ENCODE data around the gene EEF1A2.
A peak's percentile ranks its signal among the peaks of the same experiment; 100 is the strongest.

EEF1A2 gene

DNA sequence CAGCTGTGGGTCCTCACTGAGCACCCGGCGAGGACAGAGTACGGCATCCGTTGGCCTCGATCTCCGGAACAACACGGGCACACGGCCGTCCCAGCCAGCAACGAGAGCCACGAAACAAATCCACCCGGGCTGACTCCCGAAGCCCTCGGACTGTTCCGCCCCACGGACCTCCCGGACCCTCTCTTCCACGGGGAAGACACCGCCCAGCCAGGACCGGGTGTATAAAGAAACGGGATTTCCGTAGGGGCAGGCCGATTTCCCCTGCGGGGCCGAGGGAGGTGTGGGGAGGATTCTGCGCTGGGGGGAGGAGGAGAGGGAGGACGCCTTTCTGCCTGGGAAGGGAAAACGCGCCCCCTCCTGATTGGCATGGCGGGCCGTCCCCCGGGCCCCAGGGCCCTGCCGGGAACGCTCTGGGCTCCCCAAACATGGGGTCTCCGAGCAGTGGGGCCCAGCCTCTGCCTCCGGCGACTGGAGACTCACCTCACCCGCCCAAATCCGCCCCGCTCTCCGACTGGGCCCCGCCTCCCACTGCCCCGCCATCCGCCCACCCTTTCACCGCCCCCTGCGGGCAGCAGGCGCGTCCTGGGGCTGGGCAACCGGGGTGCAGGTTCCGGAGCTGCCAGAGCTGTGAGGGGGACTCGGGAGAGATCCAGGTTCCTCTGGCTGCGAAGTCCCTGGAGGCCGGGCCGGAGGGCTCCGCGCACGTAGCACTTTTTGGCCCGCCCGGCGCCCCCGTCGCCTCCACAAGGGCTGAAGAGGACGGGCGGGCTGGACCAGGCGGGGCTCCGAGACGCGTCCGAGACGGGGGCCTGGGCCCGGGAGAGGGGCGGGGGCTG lies 21.0 kb upstream of the EEF1A2 start:
- peak; percentile 68 for DNase-seq

DNA sequence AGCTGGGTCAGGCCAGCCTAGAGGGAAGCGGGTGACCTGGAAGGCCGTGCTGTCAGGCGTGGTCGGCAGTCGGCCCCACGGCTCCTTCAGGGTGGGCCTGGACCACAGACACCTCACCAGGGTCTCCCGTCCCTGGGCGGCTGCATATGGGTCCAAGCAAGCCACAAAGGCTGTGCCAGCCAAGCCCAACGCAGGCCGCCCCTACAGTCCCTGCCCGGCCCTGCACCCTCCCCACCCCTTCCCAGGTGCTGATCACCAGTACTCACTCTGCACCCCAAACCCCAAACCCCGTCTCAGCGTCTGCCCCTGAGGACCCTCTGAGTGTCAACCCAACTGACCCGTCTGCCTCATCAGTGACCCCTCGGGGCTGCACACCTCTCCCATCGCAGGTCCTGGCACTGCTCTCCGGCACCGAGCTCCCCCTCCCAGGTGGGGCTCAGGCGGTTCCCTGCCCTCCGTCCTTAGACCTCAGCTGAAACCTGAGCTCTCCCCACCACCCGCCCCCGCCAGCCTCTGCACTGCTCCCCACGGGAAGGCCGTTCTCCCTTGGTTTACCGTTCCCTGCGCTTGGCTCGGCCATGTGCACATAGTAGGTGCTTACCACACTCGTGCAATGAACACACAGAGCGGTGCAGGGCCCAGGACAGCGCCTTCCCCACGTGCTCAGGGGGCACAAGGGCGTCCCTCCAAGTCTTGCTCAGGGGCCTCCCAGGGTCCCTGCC lies 20.2 kb upstream of the EEF1A2 start:
- no peak for DNase-seq

DNA sequence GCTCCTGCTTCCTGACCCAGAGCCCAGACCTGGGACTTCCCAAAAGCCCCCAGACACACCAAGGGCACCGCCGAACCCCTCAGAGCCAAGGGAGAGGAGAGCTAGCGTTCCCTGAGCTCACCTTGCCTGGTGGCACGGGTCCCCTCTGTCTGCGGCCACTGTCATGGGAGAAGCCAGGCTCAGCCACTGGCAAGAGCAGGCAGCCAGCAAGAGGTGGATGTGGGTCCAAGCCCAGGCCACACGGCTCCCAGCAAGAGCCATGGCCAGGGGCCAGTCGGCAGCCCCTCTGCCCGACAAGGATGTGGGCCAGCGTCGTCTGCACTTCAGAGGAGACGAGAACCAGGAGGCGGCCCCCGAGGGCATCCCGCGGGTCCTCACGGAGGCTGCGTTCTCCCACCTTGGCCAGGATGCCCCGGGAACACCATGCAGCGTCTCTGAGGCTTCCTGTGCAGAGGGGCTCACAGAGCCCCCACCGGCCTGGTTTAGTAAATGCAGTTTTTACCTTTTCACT lies 19.5 kb upstream of the EEF1A2 start:
- no peak for DNase-seq

DNA sequence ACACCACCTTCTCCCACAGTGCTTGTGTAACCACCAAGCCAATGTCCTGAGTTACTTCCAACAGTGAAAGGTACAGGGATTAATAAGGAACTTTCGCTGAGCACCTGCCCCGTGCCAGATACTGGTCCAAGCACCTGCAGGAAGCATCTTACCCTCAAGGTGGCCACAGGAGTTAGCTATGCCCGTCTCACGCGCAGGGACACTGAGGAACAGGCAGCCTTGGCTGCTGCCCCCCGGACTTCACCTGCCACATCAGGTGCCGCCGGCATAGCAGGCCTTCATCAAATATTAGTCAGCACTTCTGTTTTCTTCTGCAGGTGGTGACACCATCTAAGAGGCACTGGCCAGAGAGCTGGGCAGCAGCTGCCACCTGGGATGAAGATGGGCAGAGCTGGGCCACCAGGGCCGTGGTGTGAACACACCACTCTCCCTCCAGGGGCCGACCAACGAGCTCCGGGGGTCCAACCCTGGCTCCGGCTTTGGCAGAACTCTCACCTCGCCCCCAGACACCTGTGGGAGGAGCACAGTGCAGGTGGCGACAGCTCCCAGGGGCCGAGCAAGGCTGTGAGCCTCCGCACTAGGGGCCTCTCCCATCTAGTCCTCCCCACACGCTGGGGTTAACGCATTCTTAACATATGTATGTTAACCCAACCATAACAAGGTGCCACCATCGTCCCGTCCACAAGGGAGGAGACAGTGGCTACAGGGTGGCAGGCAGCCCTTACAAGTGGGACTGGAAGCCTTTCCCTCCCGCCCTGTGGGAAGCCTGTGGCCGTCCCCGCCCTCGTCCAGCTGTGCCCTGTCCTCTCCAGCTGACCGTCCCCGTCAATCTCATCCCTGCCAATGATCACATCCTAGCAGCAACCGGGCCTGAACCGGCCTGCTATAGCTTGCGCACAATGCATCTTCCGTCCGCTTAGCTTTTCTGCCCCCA lies 18.8 kb upstream of the EEF1A2 start:
- no peak for DNase-seq

DNA sequence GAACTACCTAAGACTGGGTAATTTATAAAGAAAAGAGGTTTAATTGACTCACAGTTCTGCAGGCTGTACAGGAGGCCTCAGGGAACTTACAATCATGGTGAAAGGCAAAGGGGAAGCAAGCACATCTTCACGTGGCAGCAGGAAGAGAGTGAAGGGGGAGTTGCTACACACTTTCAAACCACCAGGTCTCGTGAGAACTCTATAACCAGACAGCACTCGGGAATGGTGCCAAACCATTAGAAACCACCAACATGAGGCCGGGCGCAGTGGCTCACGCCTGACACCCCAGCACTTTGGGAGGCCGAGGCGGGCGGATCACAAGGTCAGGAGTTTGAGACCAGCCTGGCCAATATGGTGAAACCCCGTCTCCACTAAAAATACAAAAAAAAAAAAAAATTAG lies 15.6 kb upstream of the EEF1A2 start:
- DNase-seq = peak; percentile 7

GRCh38 chr20:63513207-63513606 lies 14.3 kb upstream of the EEF1A2 start:
- DNase-seq = no peak

GRCh38 chr20:63509088-63509564 lies 10.2 kb upstream of the EEF1A2 start:
- DNase-seq = no peak

- DNase-seq = no peak
Measured at GRCh38 chr20:63508072-63508768, 9.3 kb upstream of the EEF1A2 start.

DNA sequence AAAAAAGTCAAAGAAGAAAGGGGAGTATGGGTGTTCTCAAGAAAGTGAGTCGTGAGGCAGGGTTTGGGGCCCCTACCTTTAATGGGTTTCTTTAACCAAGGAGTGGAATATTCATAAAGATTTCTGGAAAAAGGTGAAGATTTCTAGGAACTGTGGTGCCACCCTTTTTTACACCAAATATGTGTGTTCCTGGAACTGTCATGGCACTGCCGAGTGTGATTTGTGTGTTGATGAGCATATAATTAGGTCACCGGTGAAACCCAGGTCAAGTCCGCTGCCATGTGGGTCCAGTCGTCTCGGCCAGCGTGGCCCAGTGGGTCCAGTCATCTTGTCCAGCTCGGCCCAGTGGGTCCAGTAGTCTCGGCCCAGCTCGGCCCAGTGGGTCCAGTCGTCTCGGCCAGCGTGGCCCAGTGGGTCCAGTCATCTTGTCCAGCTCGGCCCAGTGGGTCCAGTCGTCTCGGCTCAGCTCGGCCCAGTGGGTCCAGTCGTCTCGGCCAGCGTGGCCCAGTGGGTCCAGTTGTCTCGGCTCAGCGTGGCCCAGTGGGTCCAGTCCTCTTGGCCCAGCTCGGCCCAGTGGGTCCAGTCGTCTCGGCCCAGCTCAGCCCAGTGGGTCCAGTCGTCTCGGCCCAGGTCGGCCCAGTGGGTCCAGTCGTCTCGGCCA lies 8.3 kb upstream of the EEF1A2 start:
- DNase-seq = no peak

GRCh38 chr20:63505723-63506122 lies 6.8 kb upstream of the EEF1A2 start:
- DNase-seq = no peak

DNA sequence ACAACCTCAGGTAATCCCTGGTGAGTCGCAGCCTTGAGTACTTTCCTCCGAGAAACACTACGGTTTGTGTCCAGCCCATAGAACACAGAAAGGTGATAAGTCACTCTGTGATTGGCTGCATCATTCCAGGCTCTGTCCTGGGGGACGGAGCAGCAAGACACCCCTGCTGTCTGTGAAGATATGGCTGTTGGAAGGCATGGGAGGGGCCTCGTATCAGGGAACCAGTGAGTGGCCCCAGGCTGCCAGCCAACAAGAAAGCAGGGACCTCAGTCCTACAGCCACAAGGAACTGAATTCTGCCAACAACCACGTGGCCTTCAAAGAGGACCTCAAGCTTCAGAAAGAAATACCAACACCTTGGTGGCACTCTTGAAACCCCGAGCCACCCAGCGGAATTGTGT lies 6.4 kb upstream of the EEF1A2 start:
- DNase-seq = no peak

- no peak for DNase-seq
Measured at GRCh38 chr20:63504642-63505041, 5.8 kb upstream of the EEF1A2 start.

- peak; percentile 28 for DNase-seq
Measured at GRCh38 chr20:63503524-63503923, 4.6 kb upstream of the EEF1A2 start.

- peak; percentile 82 for DNase-seq
Measured at GRCh38 chr20:63502671-63503172, 3.8 kb upstream of the EEF1A2 start.

- peak; percentile 89 for DNase-seq
Measured at GRCh38 chr20:63501818-63502670, 3.2 kb upstream of the EEF1A2 start.

DNA sequence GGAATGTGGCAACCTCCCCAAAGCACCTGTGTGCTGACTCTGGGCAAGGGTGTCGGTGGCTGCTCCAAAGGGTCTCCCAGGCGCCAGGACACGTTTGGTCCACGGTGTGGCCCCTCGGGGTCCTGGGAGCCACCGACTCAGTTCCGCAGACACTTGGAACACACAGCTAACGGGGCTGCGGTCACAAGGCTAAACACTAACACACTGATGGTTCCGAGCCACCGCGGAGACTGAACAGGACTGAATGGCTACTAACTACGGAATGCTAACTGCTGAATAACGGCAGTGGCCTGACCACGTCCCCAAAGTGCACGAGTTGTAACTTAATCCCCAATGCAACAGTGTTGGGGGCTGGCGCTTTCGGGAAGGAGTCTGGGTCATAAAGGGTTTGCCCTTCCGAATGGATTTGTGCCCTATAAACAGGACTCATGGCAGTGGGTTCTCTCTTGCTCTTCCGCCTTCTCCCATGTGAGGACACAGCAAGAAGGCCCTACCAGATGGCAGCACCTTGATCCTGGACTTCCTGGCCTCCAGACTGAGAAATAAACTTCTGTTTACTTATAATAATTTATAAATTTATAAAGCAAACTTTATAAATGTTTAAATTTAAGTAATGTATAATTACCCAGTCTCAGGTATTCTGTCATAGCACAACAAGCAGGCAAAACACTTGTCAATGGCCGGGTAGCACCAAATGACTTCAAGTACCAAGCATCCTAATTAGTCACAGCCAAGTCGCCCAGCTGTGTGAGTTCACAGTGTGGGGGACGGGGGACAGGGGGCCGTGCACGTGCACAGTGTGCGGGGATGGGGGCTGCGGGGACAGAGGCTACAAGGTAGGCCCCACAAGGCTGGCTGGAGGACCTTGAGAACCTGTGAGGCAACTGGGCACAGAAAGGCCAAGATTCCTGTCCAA lies 2.3 kb upstream of the EEF1A2 start:
- peak; percentile 33 for DNase-seq

DNA sequence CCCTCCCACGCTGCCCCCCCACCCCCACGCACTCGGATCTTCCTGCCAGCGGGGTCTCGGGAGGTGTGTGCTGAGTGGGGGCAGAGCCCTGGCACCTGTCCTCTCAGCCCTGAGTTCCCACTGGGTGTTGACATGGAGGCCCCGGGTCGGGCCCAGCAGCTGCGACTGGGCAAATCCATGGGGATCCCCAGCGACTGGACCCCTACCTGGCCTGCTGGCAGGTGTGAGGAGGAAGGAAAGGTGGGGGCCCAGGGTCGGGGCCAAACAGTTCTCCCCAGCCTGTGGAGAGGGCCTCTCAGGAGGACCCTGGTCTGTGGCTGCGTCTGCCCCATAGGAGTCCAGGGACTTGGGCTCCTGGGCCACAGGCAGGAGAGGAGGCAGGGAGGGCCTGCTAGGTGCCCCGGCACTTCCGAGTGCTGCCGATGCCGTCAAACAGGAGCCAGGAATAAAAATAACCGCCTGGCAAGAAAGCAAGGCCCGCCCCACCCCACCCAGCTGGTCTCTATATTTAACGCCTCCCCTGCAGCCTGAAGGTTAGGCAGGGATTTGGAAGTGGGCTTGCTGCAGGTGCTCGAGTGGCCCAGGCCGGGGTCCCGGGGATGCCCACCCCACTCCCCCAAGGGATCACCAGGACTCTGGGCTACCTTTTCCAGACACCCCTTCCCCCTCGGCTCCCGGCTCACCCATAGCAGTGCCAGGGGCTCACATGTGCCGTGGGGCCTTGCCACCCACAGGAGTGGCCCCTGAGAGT lies 1.4 kb upstream of the EEF1A2 start:
- peak; percentile 16 for DNase-seq

- peak; percentile 80 for DNase-seq
Measured at GRCh38 chr20:63499338-63499969, 571 bp upstream of the EEF1A2 start.
